ENCODE results near the gene IKBKE. TPM values are rescaled to one million over a fixed set of nuclear protein-coding genes. Genes with fewer than 3 reads are reported as not detected.

IKBKE gene
- polyA plus RNA-seq, 1 donor from 2014 or later, result not detected

DNA sequence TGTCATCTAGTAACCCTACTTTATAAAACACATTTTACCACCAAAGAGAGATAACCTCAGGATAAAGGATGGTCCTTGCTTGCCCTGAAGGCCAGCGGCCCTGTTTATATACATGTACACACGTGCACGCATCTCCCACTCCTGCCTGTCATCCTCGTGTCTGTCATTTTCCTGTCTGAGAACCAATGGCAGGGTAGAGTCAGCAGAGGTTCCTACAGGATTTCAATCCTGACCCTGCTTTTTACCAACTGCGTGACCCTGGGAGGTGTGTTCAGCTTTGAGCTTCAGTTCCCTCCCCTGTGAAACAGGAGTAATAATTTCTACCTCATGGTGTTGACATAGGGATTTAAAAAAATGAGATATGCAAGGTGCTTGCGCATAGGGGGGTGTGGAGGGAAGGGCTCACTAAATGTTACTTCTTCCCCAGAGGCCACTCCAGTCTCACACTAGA lies 24.8 kb downstream of the IKBKE start:
- H3F3A ChIP-seq (ENCODE audit: insufficient read depth, low read length, poor library complexity, severe bottlenecking), result no peaks in the 10 kb centered on the region
- no peaks in the 10 kb centered on the region for H3K9me2 ChIP-seq (ENCODE audit: insufficient read depth, low read length)
- H3K9ac ChIP-seq (ENCODE audit: low read length), result no peak overlapping the region
- H3K9me3 ChIP-seq (ENCODE audit: low read length), result no peaks in the 10 kb centered on the region
- no peak overlapping the region for H3K4me2 ChIP-seq (ENCODE audit: low read length)
- H3K36me3 ChIP-seq (ENCODE audit: insufficient read depth, low read length), result no peaks in the 10 kb centered on the region
- no peak overlapping the region for H3K4me3 ChIP-seq (ENCODE audit: low read length)
- H3K79me2 ChIP-seq (replicated peaks; ENCODE audit: insufficient read depth, low read length), result no peaks in the 10 kb centered on the region
- TF ChIP-seq POLR2AphosphoS5 (IDR thresholded peaks at IDR 0.05), result no peak
- TF ChIP-seq, protein P1, sequence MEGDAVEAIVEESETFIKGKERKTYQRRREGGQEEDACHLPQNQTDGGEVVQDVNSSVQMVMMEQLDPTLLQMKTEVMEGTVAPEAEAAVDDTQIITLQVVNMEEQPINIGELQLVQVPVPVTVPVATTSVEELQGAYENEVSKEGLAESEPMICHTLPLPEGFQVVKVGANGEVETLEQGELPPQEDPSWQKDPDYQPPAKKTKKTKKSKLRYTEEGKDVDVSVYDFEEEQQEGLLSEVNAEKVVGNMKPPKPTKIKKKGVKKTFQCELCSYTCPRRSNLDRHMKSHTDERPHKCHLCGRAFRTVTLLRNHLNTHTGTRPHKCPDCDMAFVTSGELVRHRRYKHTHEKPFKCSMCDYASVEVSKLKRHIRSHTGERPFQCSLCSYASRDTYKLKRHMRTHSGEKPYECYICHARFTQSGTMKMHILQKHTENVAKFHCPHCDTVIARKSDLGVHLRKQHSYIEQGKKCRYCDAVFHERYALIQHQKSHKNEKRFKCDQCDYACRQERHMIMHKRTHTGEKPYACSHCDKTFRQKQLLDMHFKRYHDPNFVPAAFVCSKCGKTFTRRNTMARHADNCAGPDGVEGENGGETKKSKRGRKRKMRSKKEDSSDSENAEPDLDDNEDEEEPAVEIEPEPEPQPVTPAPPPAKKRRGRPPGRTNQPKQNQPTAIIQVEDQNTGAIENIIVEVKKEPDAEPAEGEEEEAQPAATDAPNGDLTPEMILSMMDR (IDR thresholded peaks at IDR 0.05; ENCODE audit: poor library complexity, severe bottlenecking), result no peak
- H4K20me1 ChIP-seq (ENCODE audit: insufficient read depth), result no peaks in the 10 kb centered on the region
- no peak overlapping the region for H2AFZ ChIP-seq (ENCODE audit: low read depth, low read length)
- no peaks in the 10 kb centered on the region for H3K27me3 ChIP-seq (ENCODE audit: insufficient read depth, low read depth, low read length)
- no peak overlapping the region for H3K27ac ChIP-seq (ENCODE audit: low read length)

DNA sequence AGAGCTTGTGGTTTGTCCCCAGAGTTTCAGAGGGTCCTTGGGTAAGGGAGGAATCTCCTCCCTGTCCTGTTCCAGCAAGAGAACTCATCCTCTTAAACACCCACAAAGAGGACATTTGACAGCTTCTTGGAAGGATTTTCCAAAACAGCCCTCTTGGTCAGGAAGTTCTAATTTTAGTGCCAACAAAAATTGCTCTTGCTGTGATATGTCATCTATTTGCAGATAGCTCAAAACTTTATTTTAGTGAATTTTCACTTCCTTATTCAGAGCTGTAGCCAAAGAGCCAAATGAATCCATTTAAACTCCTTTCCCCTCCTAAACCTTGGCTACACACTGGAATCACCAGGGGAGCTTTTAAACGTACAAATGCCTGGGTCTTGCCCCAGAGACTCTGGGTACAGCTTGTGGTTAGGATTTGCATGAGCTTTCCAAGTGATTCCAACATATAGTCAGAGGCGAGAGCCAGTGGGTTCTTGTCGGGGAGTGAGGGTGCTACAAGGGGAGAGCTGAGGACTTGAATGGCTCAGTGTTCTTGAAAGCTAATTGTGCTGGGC lies 25.3 kb downstream of the IKBKE start:
- H3K27me3 ChIP-seq (ENCODE audit: insufficient read depth, low read depth, low read length), result no peaks in the 10 kb centered on the region
- TF ChIP-seq, protein P1 (IDR thresholded peaks at IDR 0.05; ENCODE audit: poor library complexity, severe bottlenecking), result no peak
- TF ChIP-seq POLR2AphosphoS5 (IDR thresholded peaks at IDR 0.05) (no peak), EZH2 (IDR thresholded peaks at IDR 0.05; ENCODE audit: borderline replicate concordance, insufficient read depth, low read length, poor library complexity, severe bottlenecking) (no peak), SMC3 (conservative IDR thresholded peaks at IDR 0.05; ENCODE audit: poor library complexity) (no peak), RAD21 (conservative IDR thresholded peaks at IDR 0.05) (no peak), MXI1 (conservative IDR thresholded peaks at IDR 0.05; ENCODE audit: poor library complexity, severe bottlenecking) (no peak), TAF1 (IDR thresholded peaks at IDR 0.05; ENCODE audit: low read depth) (no peak), EP300 (conservative IDR thresholded peaks at IDR 0.05; ENCODE audit: poor library complexity, severe bottlenecking) (no peak)
- TF ChIP-seq, protein P2, sequence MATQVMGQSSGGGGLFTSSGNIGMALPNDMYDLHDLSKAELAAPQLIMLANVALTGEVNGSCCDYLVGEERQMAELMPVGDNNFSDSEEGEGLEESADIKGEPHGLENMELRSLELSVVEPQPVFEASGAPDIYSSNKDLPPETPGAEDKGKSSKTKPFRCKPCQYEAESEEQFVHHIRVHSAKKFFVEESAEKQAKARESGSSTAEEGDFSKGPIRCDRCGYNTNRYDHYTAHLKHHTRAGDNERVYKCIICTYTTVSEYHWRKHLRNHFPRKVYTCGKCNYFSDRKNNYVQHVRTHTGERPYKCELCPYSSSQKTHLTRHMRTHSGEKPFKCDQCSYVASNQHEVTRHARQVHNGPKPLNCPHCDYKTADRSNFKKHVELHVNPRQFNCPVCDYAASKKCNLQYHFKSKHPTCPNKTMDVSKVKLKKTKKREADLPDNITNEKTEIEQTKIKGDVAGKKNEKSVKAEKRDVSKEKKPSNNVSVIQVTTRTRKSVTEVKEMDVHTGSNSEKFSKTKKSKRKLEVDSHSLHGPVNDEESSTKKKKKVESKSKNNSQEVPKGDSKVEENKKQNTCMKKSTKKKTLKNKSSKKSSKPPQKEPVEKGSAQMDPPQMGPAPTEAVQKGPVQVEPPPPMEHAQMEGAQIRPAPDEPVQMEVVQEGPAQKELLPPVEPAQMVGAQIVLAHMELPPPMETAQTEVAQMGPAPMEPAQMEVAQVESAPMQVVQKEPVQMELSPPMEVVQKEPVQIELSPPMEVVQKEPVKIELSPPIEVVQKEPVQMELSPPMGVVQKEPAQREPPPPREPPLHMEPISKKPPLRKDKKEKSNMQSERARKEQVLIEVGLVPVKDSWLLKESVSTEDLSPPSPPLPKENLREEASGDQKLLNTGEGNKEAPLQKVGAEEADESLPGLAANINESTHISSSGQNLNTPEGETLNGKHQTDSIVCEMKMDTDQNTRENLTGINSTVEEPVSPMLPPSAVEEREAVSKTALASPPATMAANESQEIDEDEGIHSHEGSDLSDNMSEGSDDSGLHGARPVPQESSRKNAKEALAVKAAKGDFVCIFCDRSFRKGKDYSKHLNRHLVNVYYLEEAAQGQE (IDR thresholded peaks at IDR 0.05; ENCODE audit: borderline replicate concordance), result no peak
- H3K9me3 ChIP-seq (ENCODE audit: low read length), result no peaks in the 10 kb centered on the region
- no peaks in the 10 kb centered on the region for H3K79me2 ChIP-seq (replicated peaks; ENCODE audit: insufficient read depth, low read length)
- no peak overlapping the region for H3K4me3 ChIP-seq (ENCODE audit: low read length)
- H4K20me1 ChIP-seq (ENCODE audit: insufficient read depth), result no peaks in the 10 kb centered on the region
- H3K4me2 ChIP-seq (ENCODE audit: low read length), result no peak overlapping the region
- no peak overlapping the region for H3K9ac ChIP-seq (ENCODE audit: low read length)
- no peaks in the 10 kb centered on the region for H3K9me2 ChIP-seq (ENCODE audit: insufficient read depth, low read length)
- no peak overlapping the region for H3K27ac ChIP-seq (ENCODE audit: low read length)
- H3K36me3 ChIP-seq (ENCODE audit: insufficient read depth, low read length), result no peaks in the 10 kb centered on the region
- H3F3A ChIP-seq (ENCODE audit: insufficient read depth, low read length, poor library complexity, severe bottlenecking), result no peaks in the 10 kb centered on the region
- no peak overlapping the region for H2AFZ ChIP-seq (ENCODE audit: low read depth, low read length)
